Vagina (tissue), 2 donors: ENCODE data around the gene AP1S3.

Experiments
- POLR2A ChIP-seq, 2 donors: fragments of 450-650 bp; IDR thresholded peaks; one replicate each; pipeline ENCODE4 v1.6.1; 2017; ENCODE audit warnings: antibody characterized with exemption in 2 of 2, mild to moderate bottlenecking in 2 of 2, moderate library complexity in 2 of 2
- POLR2AphosphoS5 ChIP-seq, 2 donors: sonication (generic); formaldehyde crosslinking; IDR thresholded peaks; one replicate each; pipeline ENCODE4 v1.9.0; 2017; ENCODE audit warnings: antibody characterized with exemption in 2 of 2, mild to moderate bottlenecking in 2 of 2, low read depth in 1 of 2; ENCODE audit not compliant: insufficient read depth in 1 of 2
- TF ChIP-seq, protein P1 (sequence below), 3 experiments: fragments of 450-650 bp in 2 of 3; fragments of 200-600 bp in 1 of 3; sonication (generic) in 1 of 3; IDR thresholded peaks; one replicate each; pipeline ENCODE4 v1.5.1; 2017 to 2019; ENCODE audit warnings: antibody characterized with exemption in 3 of 3, mild to moderate bottlenecking in 2 of 3, moderate library complexity in 2 of 3

DNA sequence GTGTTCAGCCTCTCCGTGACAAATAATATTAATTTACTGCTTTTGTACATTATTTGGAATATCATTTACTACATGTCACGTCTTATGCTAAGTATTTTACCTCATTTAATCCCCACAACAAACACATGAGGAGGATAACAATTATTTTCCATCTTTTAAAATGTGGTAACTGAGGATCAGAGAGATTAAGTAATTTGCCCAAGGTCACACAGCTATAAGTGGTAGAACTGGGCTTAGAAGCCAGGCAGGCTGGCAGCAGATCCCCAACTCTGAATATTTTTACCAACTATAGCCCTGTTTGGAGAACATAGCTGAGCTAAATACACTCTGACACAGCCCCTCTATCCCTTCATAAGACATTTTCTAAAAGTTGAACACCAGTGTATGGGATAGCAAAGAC is 24.1 kb downstream of the AP1S3 start:
- TF ChIP-seq, protein P1, sequence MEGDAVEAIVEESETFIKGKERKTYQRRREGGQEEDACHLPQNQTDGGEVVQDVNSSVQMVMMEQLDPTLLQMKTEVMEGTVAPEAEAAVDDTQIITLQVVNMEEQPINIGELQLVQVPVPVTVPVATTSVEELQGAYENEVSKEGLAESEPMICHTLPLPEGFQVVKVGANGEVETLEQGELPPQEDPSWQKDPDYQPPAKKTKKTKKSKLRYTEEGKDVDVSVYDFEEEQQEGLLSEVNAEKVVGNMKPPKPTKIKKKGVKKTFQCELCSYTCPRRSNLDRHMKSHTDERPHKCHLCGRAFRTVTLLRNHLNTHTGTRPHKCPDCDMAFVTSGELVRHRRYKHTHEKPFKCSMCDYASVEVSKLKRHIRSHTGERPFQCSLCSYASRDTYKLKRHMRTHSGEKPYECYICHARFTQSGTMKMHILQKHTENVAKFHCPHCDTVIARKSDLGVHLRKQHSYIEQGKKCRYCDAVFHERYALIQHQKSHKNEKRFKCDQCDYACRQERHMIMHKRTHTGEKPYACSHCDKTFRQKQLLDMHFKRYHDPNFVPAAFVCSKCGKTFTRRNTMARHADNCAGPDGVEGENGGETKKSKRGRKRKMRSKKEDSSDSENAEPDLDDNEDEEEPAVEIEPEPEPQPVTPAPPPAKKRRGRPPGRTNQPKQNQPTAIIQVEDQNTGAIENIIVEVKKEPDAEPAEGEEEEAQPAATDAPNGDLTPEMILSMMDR (IDR thresholded peaks at IDR 0.05), result no peak
- no peak for TF ChIP-seq POLR2A (IDR thresholded peaks at IDR 0.05)
- no peak for TF ChIP-seq POLR2AphosphoS5 (IDR thresholded peaks at IDR 0.05; ENCODE audit: insufficient read depth in 1 of 2, low read depth in 1 of 2)
